Dedifferentiated amniotic fluid mesenchymal stem cell (primary cell): Measurements from ENCODE around the gene NUP58.

Experiments used
- DNase-seq: peaks from one replicate; pipeline ENCODE4 v3.0.0-alpha.2; 2016; ENCODE audit errors: extremely low spot score

NUP58 gene, protein sequence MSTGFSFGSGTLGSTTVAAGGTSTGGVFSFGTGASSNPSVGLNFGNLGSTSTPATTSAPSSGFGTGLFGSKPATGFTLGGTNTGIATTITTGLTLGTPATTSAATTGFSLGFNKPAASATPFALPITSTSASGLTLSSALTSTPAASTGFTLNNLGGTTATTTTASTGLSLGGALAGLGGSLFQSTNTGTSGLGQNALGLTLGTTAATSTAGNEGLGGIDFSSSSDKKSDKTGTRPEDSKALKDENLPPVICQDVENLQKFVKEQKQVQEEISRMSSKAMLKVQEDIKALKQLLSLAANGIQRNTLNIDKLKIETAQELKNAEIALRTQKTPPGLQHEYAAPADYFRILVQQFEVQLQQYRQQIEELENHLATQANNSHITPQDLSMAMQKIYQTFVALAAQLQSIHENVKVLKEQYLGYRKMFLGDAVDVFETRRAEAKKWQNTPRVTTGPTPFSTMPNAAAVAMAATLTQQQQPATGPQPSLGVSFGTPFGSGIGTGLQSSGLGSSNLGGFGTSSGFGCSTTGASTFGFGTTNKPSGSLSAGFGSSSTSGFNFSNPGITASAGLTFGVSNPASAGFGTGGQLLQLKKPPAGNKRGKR

DNA sequence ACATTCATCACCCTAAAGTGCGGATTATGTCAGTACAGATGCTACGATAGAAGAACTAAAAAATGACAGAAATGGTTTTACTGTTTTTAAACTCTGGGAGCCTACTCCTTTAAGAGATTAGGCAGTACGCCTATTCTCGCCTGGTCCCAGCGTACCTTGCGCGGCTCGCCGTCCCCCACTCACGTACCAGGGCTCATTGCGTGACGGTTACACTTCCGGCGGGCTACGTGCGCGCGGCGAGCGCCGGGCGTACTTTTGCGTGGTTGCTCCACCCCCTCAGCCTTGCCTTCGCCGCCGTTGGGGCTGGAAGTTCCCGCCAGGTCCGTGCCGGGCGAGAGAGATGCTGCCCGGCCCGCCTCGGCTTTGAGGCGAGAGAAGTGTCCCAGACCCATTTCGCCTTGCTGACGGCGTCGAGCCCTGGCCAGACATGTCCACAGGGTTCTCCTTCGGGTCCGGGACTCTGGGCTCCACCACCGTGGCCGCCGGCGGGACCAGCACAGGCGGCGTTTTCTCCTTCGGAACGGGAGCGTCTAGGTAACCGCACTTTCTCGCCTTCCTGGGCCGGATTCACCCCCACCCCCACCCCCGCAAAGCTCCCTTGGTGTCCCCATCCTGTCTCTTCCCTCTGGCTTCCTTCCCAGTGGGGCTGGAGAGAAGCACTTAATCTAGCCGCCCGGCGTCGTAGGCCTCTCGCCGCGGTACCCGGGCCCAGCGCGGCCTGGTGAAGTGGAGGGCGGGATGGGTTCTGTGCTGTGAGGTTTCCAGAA, at the start of gene NUP58:
TSS of gene NUP58 (plus strand) at position 279 of the 767 bp plus-strand sequence. CDS start at position 428, 149 bp downstream.
- DNase-seq = peak; percentile 88

DNA sequence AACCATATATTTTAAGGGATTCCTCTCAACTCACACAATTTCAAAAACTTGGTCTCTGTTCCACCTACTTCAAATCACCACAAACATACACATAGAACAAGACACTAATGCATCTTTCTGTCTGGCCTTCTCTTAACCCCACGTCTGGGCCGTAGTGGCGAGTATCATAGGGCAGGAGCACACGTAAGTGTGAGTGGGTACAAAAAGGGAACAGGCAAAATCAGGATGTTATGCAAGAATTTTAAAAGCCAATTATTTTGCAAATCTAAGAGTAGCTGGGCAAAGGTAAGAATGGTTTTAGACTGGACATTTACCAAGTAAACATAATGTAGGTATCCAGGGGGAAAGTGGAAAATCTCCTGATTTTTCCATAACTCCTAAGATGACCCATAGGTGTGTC, 49.2 kb upstream of the NUP58 start:
- no peak for DNase-seq

DNA sequence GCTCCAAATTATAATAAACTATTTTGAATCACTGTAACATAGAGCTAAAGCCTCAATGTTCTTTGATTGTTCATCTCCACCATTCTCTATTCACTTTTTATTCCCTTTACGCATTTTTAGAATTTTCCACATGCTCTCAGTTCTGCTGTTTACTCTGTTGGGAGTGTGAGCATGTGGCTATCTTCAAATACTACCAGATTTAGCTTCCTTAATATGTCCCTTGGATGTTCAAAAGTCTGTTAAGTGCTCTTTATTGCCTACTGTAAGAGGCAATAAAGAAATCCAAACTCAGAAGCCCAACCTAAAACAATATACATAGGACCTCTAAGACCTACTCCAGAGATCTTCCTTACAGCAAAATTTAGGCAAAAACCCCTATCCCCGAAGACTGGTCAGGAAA, 48.7 kb upstream of the NUP58 start:
- DNase-seq = no peak

DNA sequence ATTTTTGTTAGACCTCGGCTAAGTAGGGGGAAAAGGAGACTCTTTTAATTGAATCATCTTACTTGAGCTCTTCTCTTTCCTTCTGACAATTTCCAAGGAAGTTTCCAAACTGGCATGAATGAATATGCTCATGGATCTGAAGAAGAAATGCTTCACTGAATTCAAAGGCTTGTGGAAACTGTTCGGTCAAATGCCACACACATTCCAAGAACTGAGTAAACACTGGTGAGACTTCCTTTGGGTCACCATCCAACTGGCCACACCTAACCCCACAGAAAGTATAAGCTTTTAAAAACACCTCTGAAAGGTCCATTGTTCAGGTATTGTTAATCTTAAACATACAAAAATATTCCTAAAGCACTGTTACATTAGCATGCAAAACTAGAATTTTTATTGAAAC, 47.7 kb upstream of the NUP58 start:
- DNase-seq = no peak

DNA sequence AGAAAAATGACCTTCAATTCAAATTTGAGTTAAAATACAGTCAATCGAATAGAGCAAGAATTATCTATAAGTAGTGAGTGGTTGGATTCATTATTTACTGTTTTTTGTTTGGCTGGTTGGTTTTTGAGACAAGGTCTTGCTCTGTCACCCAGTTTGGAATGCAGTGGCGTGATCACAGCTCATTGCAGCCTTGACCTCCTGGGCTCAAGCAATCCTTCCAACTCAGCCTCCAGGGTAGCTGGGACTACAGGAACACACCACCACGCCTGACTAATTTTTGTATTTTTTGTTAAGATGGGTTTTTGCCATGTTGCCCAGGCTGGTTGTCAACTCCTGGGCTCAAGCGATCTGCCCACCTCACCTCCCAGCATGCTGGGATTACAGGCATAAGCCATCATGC, 39.2 kb upstream of the NUP58 start:
- no peak for DNase-seq

DNA sequence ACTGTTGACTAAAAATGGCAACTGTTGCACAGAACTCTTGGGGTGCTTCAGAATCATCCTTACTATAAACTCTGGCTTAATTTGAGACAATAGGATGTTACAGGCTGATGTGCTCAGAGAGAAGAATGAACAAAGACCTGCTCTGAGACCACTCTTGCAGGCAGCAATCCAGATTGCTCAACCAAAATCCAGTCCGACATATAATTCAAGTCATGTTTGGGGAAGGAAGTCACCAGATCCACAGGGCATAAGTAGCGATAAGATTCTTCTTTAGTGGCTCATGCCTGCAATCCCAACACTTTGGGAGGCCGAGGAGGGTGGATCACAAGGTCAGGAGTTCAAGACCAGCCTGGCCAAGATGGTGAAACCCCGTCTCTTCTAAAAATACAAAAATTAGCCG, 34.7 kb upstream of the NUP58 start:
- no peak for DNase-seq

DNA sequence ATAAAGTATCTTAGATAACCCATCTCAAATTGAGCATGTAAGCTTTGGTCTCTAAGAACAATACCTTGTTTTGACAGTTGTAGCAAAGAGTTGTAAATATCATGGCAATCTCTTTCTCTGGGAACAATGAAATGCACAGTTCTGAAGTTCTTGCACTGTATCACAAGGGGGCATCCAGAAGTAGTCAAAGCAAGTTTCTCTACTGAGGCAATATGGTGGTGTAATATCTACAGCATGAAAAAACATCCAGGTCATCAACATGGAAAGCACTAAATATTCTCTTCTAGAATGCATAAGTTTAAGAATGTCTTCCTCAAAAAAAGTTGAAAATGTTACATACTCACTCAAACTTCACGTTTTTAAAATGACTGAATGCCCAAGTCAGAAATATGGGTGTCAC, 33.7 kb upstream of the NUP58 start:
- DNase-seq = no peak

DNA sequence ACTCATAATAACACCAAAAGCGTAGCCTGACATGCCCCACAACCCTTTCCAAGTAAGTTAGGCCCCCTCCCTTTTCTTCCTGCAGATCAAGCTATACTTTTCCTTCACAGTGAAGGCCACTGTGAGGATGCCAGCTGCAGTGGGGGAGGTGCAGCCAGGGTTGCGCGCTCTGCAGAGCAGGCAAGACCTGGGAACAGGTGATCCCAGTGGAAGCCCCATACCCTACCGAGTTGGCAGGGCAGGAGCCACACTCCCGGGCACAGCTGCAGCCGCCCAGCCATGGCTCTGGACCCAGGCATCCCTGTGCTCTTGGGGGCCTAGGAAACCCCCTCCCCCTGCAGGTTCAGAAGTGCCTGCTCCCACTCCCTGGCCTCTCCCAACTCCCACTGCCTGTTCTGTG, 32.9 kb upstream of the NUP58 start:
- no peak for DNase-seq

DNA sequence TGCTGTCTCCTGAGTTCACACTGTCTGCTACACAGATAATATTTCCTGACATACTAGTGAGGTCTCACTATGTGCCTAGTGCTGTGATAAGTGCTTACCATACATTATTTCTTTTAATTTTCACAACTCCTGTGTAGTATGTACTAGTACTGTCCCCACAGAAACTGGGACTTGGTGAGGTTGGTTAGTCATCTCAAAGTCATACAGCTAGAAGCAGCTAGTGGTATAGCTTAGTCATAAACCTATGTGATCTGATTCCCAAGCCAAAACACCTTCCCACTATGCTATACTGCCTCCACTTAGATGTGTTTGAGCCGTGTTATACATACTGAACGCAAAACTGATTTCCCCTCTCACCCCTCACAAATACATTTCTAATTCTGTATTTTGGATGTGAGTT, 24.7 kb upstream of the NUP58 start:
- no peak for DNase-seq

DNA sequence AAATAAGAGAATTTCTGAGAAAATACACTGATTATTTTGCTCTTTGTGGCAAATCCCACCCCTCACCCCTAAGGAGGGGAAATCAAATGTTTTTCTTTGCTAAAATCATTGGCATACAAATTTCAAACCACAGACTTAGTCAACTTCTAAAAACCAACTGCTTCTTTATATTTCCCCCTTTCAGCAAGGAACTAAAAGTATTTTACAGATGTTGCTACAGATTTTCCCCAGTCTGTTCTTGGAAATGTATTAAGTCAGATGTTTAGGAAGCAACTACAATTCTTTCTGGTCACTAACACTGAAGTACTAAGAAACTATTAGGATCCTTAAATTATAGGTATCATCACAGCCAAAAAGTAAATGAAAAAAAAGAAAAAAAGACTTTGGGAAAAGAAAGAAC, 21.0 kb upstream of the NUP58 start:
- no peak for DNase-seq

DNA sequence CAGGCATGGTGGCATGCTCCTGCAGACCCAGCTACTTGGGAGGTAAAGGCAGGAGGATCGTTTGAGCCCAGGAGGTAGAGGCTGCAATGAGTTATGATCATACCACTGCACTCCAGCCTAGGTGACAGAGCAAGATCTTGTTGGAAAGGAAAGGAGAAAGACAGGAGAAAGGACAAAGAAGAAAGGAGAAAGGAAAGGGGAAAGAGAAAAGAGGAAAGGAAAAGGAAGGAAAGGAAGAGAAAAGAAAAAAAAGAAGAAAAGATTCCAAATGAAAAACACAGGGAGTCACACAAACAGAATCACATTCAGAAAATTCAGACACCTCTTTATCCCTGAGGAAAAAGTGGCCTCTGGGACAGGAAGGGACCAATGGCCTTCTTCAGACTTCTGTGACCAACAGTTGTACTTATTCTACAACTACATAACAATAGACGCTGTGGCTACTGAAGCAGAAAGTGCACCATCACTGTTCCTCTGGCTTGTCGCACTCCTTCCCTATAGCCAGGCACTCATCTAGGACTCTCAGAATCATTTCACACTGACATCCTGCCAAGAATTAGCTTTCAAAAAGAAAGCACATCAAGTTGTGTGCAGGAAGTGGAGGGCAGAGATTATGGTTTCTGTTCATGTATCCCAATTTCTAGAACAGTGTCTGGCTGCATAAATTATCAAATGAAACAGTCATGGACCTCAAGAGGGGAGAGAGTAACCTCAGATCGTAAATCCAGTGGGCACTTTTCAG, 20.1 kb upstream of the NUP58 start:
- DNase-seq = no peak

DNA sequence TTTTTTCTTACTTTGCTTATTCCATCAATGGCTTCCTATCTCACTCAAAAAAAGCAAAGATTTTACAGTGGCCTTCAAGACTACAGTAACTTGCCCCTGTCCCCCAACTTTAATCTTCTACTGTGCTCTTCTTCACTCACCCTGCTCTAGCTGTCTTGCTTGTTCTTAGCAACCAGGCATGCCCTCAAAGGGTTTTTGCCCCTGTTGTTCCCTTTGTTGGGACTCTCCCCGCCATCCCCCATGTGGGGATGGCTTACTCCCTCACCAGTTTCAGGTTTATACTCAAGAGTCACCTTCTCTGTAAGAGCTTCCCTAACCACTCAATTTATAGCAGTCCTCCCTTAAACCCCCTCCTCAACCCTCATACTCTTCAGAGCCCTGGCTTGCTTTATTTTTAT, 19.5 kb upstream of the NUP58 start:
- no peak for DNase-seq

DNA sequence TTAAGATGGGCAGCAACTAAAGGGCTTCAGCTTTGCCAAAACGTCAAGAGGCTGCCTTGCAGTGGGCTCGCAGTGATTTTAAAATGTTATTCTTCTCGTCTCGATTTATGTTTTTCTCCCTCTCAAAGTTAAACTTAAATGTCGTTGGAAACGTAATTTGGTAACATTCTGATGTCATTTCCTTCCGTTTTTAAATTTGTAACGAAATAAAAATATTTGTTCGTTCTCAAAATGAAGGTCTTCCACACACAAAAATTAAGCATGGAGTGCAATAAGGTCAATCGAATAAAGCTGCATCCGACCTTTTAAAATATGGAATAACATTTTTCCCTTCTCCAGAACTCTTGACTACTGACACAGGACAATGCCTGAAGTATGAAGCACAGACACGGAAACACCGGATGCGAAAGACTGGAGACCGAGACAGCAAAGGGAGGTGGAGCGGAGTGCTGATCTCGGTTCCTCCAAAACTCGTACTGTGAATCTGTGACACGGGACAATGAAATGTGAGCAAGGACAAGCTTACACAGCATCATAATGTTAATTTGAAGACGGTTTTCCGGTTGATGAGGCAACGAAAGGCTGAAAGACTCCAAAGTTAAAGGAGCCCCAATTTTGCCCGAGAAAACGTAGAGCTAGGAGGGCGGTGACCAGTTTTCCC, 15.0 kb upstream of the NUP58 start:
- peak; percentile 27 for DNase-seq

DNA sequence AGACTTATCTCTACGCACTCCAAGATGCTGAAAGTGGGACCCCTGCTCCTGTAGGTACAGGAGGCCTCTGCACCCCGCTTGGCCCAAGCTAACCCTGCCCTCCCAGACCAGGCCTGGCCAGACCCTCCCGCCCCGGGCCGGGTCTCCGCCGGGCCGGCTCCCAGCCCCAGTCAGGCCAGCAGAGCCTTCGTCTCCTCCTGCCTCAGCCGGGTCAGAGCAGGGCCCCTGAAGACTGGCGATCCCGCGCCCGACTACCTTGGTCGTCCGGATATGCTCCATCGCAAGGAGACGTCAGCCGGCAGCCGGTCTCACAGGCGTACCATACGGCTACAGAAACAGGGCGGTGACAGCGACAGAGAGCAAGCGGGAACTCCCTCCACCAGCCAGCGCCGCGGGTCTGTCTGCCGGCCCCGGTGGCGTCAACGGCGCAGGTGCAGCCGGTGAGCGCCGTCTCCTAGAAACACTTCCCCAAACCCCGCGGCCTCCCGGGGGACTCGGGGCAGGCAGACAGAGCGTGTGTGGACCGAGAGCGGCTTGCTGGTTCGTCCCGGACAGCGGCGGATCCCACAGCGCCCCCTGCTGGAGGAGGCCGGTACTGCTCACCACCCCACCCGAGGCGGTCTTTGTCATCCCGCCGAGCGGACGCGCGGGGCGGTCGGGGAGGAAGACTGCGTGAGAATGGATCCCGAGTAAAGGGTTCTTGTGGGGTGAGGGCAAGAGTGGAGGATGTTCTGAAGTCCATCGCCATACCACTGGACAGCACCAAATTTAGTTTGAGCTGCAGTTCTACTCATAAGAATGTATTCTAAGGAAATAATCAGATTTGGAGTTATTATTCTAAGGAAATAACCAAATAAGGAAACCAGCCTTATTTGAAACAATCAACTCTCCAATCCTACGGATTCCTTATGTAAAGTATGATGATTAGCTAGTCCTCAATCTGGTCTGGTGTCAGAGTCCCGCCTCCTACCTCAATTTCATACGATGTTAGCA, 14.2 kb upstream of the NUP58 start, which contains the start of gene MTMR6:
TSS of gene MTMR6 (minus strand) at position 520 of the 993 bp plus-strand sequence. CDS start at position 279, 241 bp downstream.
- DNase-seq = peak; percentile 90

DNA sequence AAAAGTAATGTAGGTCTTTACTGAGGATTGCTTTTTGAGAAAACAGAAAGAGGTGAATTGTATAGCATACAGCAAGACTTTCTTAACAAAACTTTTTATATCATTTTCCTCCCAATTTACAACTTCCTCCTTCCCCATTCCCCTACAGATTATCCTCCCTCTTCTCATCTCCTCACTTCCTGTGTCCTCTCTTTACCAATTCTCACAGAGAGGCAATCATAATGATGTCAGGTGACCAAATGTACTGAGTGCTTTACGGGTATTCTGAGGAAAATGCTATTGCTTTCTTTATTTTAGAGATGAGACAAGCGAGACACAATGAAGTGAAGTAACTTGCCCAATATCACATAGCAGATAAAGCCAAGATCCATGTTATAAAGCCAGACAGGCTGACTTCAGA, 12.5 kb upstream of the NUP58 start:
- no peak for DNase-seq

DNA sequence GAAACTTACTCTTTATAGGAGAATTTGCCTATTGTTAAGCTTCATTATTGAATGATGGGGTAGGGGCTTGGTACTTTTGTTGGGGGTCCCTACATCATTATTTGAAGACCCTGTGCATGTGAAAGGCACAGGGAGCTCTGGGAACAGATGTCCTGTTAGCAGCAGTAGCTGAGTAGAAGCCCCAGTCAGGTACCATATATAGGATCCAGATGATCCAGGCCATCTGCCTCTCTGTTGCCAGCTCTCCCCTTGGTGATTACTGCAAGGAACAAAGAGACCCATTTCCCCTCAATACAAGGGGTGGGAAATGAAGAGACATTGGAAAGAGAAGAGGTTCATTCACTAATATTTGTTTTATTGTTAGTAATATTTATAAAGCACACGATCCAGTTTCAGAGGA, 9.7 kb upstream of the NUP58 start:
- no peak for DNase-seq

DNA sequence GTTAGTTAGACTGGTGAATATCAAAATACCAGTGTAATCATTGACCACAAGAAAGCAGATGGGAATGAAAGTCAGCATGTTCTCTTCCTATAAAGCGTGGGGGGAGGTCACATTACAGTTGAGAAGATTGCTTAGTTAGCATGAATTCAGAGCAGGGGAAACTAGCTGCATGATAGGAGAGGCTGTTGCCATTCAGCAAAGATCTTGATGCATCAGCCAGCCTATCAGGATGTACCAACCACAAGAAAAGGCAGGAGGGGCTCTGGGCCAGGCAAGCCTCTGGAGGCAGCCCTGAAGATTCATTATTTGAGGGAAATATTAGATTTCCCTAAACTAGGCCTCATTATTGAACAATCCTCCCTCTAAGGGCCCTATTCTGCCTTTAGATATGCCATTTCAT, 9.1 kb upstream of the NUP58 start:
- DNase-seq = no peak

DNA sequence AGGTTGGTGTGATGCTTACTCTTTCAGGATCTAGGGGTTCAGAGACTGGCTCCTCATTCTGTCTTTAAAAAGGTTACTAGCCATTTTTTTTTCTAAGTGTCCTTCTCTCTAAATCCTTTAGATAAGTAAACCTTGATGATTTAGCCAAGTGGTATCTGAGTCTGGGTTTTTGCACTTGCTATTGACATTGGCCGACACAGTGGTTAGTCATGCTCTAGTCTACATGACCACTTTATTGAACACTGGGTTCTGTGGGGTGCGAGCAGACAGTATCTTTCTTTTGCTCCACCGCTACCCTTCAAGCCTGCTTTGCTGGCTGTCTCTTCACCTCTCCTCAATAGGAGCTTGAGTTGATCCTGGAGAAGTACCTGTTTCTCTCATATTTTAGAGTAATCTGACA, 6.2 kb upstream of the NUP58 start:
- no peak for DNase-seq

DNA sequence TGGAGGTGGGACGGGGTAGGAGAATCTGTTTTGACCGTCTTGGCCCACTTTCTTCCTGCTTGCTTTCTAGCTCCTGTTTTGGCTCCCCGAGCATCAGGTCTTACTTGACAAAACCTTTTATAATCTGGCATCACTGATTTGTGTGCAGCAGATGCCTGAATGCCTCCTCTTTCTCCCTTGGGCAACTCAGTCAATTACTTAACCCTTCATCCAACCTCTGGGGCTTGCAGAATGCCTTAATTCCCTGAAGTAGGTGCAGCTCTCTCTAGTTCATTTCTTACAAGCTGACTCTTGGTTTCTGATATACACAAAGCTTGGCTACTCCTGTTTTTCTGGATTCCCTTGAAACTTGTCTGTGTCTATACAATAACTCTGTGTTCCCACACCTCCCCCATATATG, 5.7 kb upstream of the NUP58 start:
- DNase-seq = no peak

DNA sequence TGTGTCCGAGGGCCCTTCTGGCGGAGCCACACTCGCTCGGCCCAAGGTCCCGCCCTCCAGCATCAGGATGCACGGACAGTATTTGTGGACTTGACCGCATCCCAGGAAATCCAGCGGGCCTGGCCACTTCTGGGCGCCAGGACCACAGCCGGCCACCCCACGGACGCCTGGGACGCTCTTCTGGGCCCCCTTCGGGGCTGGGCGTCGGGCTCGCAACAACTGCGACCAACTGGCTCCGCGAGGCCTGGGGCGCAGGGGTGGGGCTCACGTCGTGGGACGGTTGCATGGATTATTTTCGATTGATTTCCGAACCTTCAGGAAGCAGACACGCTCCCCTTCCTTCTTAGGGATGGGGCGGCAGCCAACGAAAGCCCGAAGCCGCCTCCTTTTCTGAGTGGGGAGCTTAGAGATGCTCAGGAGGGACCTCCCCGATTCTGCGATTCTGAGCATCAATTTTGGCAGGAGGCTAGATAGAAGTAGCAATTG, 521 bp upstream of the NUP58 start:
- no peak for DNase-seq
